Upper lobe of left lung (tissue), 4 donors: Measurements from ENCODE around the gene ZNG1A.
"Not testable (repeated sequence)": the region's sequence is repeated elsewhere in the genome, so short reads cannot be mapped to it uniquely, and the experiment has no call there.

ENCODE experiments used
- POLR2A ChIP-seq, 4 donors: fragments of 450-650 bp; IDR thresholded peaks; one replicate each; pipeline ENCODE4 v1.5.1; 2016 to 2017; ENCODE audit warnings: antibody characterized with exemption in 4 of 4, mild to moderate bottlenecking in 2 of 4
- TF ChIP-seq, protein P1 (sequence below), 6 experiments: fragments of 450-650 bp in 4 of 6; fragments of 200-600 bp in 2 of 6; sonication (generic) in 2 of 6; IDR thresholded peaks; one replicate each; pipeline ENCODE4 v1.5.1; 2016 to 2019; ENCODE audit warnings: antibody characterized with exemption in 6 of 6

DNA sequence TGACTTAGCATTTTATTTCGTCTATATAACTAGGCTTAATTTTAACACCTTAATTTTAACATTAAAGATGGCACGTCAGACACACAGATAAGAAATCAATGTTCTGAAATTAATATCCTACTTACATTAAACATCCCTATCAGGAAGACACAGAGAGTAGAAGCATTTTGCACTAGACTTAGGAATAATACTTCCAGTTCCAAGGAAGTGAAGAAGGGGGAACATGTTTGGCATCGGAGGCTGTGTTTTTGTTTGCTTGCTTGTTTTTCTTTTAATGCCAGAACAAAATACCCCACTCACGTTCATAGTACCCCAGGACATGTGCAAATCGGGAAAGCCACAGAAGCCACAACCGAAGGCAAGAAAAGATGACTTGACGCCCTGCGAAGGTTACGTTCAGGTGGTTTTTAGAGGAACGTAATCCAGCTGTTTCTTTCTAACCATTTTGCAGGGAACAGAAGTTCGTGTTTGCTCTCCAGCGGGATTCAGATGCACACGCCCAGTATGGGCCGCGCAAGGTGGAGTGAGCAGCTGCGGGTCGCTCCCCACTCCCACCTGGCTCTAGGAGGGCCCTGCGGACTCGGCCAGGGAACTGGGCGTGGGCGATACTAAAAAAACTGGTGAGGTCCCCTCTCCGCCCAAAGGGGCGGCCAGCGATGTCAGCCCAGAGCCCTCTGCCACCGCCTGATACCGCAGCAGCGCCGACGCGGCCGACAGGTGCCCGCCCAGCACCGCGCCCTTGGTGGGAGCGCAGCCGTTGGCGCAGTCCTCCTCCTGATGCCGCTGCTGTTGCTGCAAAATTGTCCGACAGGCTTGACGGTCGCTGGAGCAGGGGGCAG, 62.4 kb downstream of the ZNG1A start:
- TF ChIP-seq, protein P1, sequence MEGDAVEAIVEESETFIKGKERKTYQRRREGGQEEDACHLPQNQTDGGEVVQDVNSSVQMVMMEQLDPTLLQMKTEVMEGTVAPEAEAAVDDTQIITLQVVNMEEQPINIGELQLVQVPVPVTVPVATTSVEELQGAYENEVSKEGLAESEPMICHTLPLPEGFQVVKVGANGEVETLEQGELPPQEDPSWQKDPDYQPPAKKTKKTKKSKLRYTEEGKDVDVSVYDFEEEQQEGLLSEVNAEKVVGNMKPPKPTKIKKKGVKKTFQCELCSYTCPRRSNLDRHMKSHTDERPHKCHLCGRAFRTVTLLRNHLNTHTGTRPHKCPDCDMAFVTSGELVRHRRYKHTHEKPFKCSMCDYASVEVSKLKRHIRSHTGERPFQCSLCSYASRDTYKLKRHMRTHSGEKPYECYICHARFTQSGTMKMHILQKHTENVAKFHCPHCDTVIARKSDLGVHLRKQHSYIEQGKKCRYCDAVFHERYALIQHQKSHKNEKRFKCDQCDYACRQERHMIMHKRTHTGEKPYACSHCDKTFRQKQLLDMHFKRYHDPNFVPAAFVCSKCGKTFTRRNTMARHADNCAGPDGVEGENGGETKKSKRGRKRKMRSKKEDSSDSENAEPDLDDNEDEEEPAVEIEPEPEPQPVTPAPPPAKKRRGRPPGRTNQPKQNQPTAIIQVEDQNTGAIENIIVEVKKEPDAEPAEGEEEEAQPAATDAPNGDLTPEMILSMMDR (IDR thresholded peaks at IDR 0.05) = not testable (repeated sequence)
- not testable (repeated sequence) for TF ChIP-seq POLR2A (IDR thresholded peaks at IDR 0.05)
